Measurements from ENCODE around the gene B4GALT3. TPM values are rescaled to one million over a fixed set of nuclear protein-coding genes. Genes with fewer than 3 reads are reported as not detected.

B4GALT3 gene
- total and polyA plus RNA-seq, 2 donors (not counting 3 experiments of a cell fraction or from before 2014, with no cell fraction given) = 39.5 to 60.4 TPM

DNA sequence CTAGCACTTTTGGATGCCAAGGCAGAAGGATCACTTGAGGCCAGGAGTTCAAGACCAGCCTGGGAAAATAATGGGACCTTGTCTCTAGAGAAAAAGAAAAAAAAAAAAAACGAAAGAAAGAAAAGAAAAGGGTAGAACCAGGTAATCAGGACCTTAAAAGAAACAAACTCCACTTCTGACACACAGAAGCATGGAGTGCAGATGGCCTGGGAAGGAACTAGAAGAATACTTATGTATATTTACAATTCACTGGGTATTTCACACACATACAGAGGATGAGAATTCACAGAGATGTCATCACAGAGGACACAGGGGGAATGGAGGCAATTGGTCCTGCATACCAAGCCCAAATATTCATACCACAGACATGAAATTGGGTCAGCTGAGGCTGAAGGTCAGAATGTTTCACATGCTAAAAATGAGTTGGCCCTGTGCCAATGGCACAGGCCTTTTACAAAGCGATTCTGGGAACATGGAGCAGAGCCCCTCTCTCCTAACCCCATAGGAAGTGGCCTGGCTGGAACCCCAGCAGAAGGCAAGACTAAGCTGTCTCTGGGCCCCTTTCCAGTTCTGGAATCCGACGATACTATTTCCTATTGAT is 4.4 kb downstream of the B4GALT3 start:
- Histone ChIP-seq H3K4me3 (replicated peaks in 1 of 3; ENCODE audit: insufficient read depth in 1 of 3, low read depth in 1 of 3, low read length in 3 of 3) (no peak overlapping the region), H2AFZ (ENCODE audit: low read depth, low read length) (no peak overlapping the region), H3K36me3 (ENCODE audit: control insufficient read depth in 2 of 2, extremely low read depth in 1 of 2, insufficient read depth in 2 of 2, low read length in 2 of 2) (peaks cover 11 to 24% of the 10 kb centered on the region in 2 experiments), H3K9me1 (replicated peaks; ENCODE audit: control insufficient read depth, extremely low read depth, insufficient read depth, low read length) (no peaks in the 10 kb centered on the region), H4K20me1 (replicated peaks; ENCODE audit: control insufficient read depth, extremely low read depth, insufficient read depth, low read length) (no peaks in the 10 kb centered on the region), H3K27me3 (ENCODE audit: control insufficient read depth in 2 of 2, insufficient read depth in 2 of 2, low read length in 2 of 2) (no peaks in the 10 kb centered on the region), H3K79me2 (ENCODE audit: control insufficient read depth, insufficient read depth, low read length) (peaks cover 8% of the 10 kb centered on the region), H3K9ac (replicated peaks; ENCODE audit: extremely low read depth, insufficient read depth, low read length) (no peak overlapping the region), H3K4me2 (ENCODE audit: insufficient read depth, low read length) (no peak overlapping the region), H3K4me1 (ENCODE audit: control insufficient read depth, extremely low read depth, insufficient read depth, low read length) (peaks cover 11% of the 10 kb centered on the region), H3K9me3 (replicated peaks; ENCODE audit: control insufficient read depth, insufficient read depth, low read length) (no peaks in the 10 kb centered on the region), H3K27ac (ENCODE audit: insufficient read depth, low read depth, low read length) (no peak overlapping the region)
- TF ChIP-seq POLR2A (IDR thresholded peaks at IDR 0.05; ENCODE audit: low read depth, low read length) (no peak), FOS (IDR thresholded peaks at IDR 0.05; ENCODE audit: borderline replicate concordance, insufficient read depth, low read length) (no peak), EZH2 (IDR thresholded peaks at IDR 0.05; ENCODE audit: borderline replicate concordance, low read depth, low read length, severe bottlenecking) (no peak), GATA2 (IDR thresholded peaks at IDR 0.05; ENCODE audit: insufficient read depth, insufficient read length, low read depth, low read length) (no peak), POLR2AphosphoS5 (IDR thresholded peaks at IDR 0.05; ENCODE audit: insufficient read depth, low read depth, low read length) (no peak), JUN (IDR thresholded peaks at IDR 0.05; ENCODE audit: borderline replicate concordance, insufficient read depth, insufficient read length, low read depth) (no peak), MYC (IDR thresholded peaks at IDR 0.05; ENCODE audit: low read depth, low read length) (no peak)
- TF ChIP-seq, protein P1, sequence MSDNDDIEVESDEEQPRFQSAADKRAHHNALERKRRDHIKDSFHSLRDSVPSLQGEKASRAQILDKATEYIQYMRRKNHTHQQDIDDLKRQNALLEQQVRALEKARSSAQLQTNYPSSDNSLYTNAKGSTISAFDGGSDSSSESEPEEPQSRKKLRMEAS (IDR thresholded peaks at IDR 0.05; ENCODE audit: insufficient read depth, insufficient read length) = no peak
- TF ChIP-seq, protein P2, sequence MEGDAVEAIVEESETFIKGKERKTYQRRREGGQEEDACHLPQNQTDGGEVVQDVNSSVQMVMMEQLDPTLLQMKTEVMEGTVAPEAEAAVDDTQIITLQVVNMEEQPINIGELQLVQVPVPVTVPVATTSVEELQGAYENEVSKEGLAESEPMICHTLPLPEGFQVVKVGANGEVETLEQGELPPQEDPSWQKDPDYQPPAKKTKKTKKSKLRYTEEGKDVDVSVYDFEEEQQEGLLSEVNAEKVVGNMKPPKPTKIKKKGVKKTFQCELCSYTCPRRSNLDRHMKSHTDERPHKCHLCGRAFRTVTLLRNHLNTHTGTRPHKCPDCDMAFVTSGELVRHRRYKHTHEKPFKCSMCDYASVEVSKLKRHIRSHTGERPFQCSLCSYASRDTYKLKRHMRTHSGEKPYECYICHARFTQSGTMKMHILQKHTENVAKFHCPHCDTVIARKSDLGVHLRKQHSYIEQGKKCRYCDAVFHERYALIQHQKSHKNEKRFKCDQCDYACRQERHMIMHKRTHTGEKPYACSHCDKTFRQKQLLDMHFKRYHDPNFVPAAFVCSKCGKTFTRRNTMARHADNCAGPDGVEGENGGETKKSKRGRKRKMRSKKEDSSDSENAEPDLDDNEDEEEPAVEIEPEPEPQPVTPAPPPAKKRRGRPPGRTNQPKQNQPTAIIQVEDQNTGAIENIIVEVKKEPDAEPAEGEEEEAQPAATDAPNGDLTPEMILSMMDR (IDR thresholded peaks at IDR 0.05; ENCODE audit: extremely low read depth in 1 of 2, insufficient read depth in 1 of 2, low read depth in 1 of 2, low read length in 2 of 2) = no peak
- ChIA-PET POLR2A (no interaction called here), CTCF (interaction anchor here (0.8 to 2.3 kb wide), 2 partner anchors 9 to 209 kb away, joined by 3 to 8 read pairs; no protein-coding TSS in a partner anchor)
- no TSS peak for BruUV-seq (replicated peaks)
- DNase-seq (ENCODE audit: low read depth, low spot score) = no peak
- FAIRE-seq = no peak
- dilution Hi-C loops (cut with MboI; ENCODE audit: extremely low pct_ligation_motif_present, low sequenced_read_pairs) (no loop called here), intact Hi-C loops (cut with micrococcal nuclease) (no loop called here)
